Natural killer cell treated with Interleukin-12 subunit alpha and Interleukin-12 subunit beta and Interleukin-15 and Interleukin-18, amount 100 ng/mL, for 72 hours (primary cell): ENCODE measurements around the gene OLFML3. TPM values are rescaled to one million over a fixed set of nuclear protein-coding genes. Genes with fewer than 3 reads are reported as not detected.
"Not testable (repeated sequence)": the region's sequence is repeated elsewhere in the genome, so short reads cannot be mapped to it uniquely, and the experiment has no call there.

ENCODE experiments used
- ATAC-seq, 2 donors: fragments of 150-1000 bp; cut with Tn5 transposase in 1 of 2; sonication (Bioruptor Pico), chemical (Tn5 transposase) in 1 of 2; 2 replicates each; pipeline ENCODE4 v1.10.0; 2021
- DNase-seq: peaks from one replicate; pipeline ENCODE4 v3.0.0; 2022; ENCODE audit warnings: low spot score
- H3K27ac Mint-ChIP-seq, 2 donors: 1 replicate in 1 of 2; 2 replicates in 1 of 2; pipeline ENCODE4 v1.8.0; 2022; ENCODE audit warnings: mixed read lengths in 2 of 2, mild to moderate bottlenecking in 1 of 2, moderate library complexity in 1 of 2
- H3K27me3 Mint-ChIP-seq, 2 donors: 1 replicate in 1 of 2; 2 replicates in 1 of 2; pipeline ENCODE4 v1.8.0; 2022; ENCODE audit warnings: mixed read lengths in 2 of 2
- H3K36me3 Mint-ChIP-seq: one replicate; pipeline ENCODE4 v1.8.0; 2022; ENCODE audit warnings: mixed read lengths
- H3K4me1 Mint-ChIP-seq, 2 donors: 1 replicate in 1 of 2; 2 replicates in 1 of 2; pipeline ENCODE4 v1.8.0; 2022; ENCODE audit warnings: low read depth in 2 of 2, mixed read lengths in 2 of 2, mild to moderate bottlenecking in 1 of 2
- H3K4me3 Mint-ChIP-seq: one replicate; pipeline ENCODE4 v1.8.0; 2022; ENCODE audit warnings: mixed read lengths
- H3K9me3 Mint-ChIP-seq: 2 replicates; pipeline ENCODE4 v1.8.0; 2022; ENCODE audit warnings: mixed read lengths
- total RNA-seq, 2 donors: library from RNA; stranded (reverse); gene quantifications; one replicate each; pipeline ENCODE4 v1.2.3, GENCODE V29; 2022

Gene OLFML3
- total RNA-seq, 2 donors from 2014 or later: 0.59 to 1.2 TPM

DNA sequence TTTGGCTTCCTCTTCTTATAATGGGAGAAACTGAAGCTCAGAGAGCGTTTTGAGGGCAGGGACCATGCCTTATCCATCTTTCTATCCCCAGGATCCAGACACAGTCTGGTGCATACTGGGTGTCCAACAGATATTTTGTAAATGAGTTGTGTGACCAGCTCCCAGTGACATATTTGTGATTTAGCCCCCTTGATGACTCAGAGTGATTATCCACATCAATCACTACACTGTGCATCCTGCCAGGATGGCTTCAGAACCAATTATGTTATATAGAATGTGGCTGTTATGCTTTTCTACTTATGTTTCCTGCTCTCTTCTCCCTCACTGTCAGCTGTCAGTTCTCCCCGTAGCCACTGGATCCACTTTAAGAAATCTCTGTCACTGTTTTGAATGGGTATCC is 11.3 kb downstream of the OLFML3 start:
- H3K27ac Mint-ChIP-seq: no peak overlapping the region
- H3K4me3 Mint-ChIP-seq: no peak overlapping the region
- peaks cover 0 to 3% of the 10 kb centered on the region in 2 donors for H3K4me1 Mint-ChIP-seq
- DNase-seq (no peak), ATAC-seq (no peak)
- H3K9me3 Mint-ChIP-seq: peaks cover 10% of the 10 kb centered on the region
- peaks cover 16% of the 10 kb centered on the region for H3K36me3 Mint-ChIP-seq
- no peaks in the 10 kb centered on the region for H3K27me3 Mint-ChIP-seq

DNA sequence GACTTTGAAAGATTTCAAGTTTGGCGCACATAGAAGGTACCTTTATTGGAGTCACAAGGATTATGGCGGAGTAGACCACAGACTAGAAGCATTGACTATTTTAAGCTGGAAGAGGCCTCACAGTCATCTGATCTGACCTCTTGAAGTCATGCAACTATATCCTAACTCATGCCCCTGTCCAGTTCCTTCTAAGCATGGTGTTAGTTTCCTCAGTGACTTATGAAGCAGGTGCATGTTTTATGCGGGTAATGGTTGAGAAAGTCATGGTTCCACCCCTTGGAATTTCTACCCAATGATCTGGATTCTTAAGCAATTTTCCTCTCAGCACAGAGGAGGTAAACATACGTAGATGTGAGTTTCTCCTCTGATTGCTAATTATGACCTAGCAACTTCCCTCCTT is 11.7 kb downstream of the OLFML3 start:
- Mint-ChIP-seq H3K4me1 (peaks cover 0 to 3% of the 10 kb centered on the region in 2 donors), H3K4me3 (no peak overlapping the region), H3K27ac (no peak overlapping the region), H3K27me3 (no peaks in the 10 kb centered on the region), H3K9me3 (peaks cover 12% of the 10 kb centered on the region), H3K36me3 (peaks cover 18% of the 10 kb centered on the region)
- ATAC-seq: no peak
- DNase-seq: no peak

DNA sequence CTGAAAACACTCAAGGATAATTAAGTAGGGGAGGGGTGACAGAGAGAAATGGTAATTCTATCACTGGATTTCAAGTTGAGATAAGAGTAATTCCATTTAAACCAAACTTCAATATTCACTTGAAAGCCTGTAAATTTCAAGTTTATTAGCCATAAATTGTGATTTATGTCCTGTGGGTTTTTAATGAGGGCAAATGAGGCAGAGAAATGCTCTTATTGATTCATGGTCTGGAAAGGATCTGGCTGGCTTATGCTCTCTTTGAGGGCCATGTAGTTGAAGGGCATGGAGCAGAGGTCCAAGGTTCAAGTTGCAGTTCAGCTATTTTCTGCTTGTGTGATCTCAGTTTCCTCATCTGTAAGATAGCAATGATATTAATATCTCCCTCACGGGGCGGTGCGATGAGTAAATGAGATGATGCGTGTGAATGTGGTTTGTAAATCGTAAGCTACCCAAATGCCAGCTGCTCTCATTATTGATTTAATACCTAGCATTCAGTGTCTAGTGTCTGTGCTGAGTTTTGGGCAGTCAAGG is 12.3 kb downstream of the OLFML3 start:
- DNase-seq (no peak), ATAC-seq (no peak)
- H3K9me3 Mint-ChIP-seq: peaks cover 12% of the 10 kb centered on the region
- no peak overlapping the region for H3K4me3 Mint-ChIP-seq
- H3K4me1 Mint-ChIP-seq: peaks cover 0 to 3% of the 10 kb centered on the region in 2 donors
- H3K27me3 Mint-ChIP-seq: no peaks in the 10 kb centered on the region
- H3K27ac Mint-ChIP-seq: no peak overlapping the region
- peaks cover 18% of the 10 kb centered on the region for H3K36me3 Mint-ChIP-seq

DNA sequence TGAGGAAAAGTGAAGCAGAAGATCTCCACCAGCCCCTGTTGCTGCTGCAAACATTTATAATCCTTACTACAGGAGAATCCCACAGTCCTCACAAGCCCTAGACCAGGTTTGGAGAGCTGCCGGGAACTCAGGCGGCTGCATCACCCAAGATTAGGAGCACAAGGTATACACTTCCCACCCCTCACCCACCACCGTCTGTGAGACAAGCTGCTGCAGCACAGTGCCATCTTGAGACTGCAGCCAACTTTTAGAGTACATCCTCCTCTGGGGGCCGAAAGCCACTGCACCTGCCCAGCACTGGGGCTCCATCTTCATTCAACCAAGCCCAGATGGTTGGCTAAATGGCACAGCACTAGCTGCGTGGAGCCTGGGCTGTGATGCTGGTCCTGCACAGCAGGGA is 13.8 kb downstream of the OLFML3 start:
- DNase-seq (no peak), ATAC-seq (no peak)
- Mint-ChIP-seq H3K4me3 (no peak overlapping the region), H3K27ac (no peak overlapping the region), H3K4me1 (no peaks in the 10 kb centered on the region), H3K36me3 (peaks cover 18% of the 10 kb centered on the region), H3K27me3 (peaks cover 2 to 3% of the 10 kb centered on the region in 2 donors), H3K9me3 (peaks cover 12% of the 10 kb centered on the region)

DNA sequence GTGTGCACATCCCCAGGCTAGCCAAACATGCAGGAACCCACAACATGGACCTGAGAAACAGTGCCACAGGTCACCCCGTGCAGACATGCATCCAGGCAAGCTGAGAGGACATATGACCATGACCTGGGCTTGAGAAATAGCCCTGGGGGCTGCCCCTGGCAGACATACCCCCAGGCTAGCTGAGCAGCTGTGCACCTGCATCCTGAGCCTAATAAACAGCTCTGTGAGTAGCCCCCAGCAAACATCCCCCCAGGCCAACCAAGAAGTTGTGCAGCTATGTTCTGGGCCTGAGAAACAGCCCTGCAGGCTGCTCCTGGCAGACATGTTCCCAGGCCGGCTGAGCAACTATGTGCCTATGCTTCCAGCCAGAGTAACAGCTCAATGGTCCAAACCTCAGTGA is 14.5 kb downstream of the OLFML3 start:
- ATAC-seq (no peak), DNase-seq (no peak)
- no peak overlapping the region for H3K27ac Mint-ChIP-seq
- H3K9me3 Mint-ChIP-seq: peaks cover 12% of the 10 kb centered on the region
- no peak overlapping the region for H3K4me3 Mint-ChIP-seq
- peaks cover 6 to 7% of the 10 kb centered on the region in 2 donors for H3K27me3 Mint-ChIP-seq
- no peaks in the 10 kb centered on the region for H3K4me1 Mint-ChIP-seq
- H3K36me3 Mint-ChIP-seq: peaks cover 18% of the 10 kb centered on the region

DNA sequence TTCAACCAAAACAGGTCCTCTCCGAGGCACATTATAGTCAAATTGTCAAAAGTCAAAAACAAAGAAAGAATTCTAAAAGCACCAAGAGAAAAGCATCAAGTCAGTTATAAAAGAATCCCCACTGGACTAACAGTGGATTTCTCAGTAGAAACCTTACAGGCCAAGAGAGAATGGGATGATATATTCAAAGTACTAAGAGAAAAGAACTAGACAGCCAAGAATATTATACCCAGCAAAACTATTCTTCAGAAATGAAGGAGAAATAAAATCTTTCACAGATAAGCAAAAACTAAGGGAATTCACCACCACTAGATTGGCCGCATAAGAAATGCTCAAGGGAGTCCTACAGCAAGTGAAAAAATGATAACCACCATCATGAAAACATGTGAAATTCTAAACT is 16.1 kb downstream of the OLFML3 start:
- Mint-ChIP-seq H3K27ac (no peak overlapping the region), H3K4me1 (no peaks in the 10 kb centered on the region), H3K4me3 (no peak overlapping the region), H3K27me3 (peaks cover 6 to 10% of the 10 kb centered on the region in 2 donors), H3K36me3 (peaks cover 18% of the 10 kb centered on the region), H3K9me3 (peaks cover 12% of the 10 kb centered on the region)
- no peak for DNase-seq
- no peak for ATAC-seq

DNA sequence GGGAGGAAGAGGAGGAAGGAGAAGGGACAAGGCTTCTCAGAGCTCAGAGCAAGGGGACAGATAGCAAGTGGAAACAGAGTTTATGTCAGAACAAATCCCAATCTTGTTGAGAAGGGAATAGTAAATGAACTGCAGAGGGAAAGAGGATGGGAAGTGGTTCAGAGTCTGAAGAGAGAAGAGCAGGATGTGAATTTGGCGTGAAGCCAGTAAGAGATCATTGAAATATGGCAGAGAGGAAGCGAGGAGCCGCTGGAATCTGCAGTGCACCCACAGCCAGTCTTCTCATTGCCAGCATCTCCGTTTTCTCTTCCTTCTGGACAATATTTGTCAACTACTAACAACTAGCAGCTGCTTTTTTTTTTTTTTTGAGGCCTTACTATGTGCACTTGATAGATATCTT is 19.1 kb downstream of the OLFML3 start:
- H3K4me1 Mint-ChIP-seq: no peaks in the 10 kb centered on the region
- DNase-seq: no peak
- H3K9me3 Mint-ChIP-seq: peaks cover 12% of the 10 kb centered on the region
- ATAC-seq: no peak
- peaks cover 6 to 10% of the 10 kb centered on the region in 2 donors for H3K27me3 Mint-ChIP-seq
- no peak overlapping the region for H3K27ac Mint-ChIP-seq
- peaks cover 18% of the 10 kb centered on the region for H3K36me3 Mint-ChIP-seq
- no peak overlapping the region for H3K4me3 Mint-ChIP-seq

DNA sequence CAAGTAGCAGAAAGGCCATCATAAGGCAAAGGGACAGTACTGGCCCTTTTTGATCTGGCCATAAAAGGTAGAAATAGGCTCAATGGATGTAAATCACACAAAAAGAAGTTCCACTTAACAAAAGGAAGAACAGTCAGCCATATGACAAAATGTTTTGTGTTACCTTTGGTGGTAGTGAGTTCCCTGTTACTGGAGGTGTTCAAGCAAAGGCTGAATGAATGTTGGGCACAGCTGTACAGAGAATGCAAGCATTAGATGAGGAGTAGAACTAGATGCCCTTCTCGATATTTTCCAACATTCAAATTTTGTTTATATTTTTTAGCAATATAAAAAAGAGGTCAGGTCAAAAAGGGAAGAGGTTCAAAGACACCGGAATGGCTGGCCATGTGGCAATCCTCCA is 20.0 kb downstream of the OLFML3 start:
- Mint-ChIP-seq H3K36me3 (peaks cover 15% of the 10 kb centered on the region), H3K4me3 (no peak overlapping the region), H3K27me3 (peaks cover 6 to 10% of the 10 kb centered on the region in 2 donors), H3K4me1 (no peaks in the 10 kb centered on the region), H3K9me3 (peaks cover 9% of the 10 kb centered on the region), H3K27ac (no peak overlapping the region)
- DNase-seq (no peak), ATAC-seq (no peak)

DNA sequence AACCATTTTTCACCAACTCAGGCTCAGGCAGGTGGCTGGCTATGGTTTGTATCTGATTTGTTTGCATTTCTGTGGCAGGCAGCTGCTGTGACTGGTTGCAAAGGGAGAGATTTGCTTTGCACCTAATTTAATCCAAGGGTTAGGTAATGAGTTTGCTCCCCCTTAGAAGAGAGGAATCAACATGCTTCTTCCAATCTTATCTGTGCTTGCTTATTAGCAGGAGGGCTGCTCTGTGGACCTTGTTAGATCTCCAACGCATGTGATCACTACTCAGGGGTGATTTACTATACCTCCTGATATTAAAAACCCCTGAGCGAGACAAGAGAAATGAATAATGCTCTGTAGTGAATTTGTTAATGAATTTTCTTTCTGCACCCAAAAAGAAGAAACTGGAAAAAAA is 20.5 kb downstream of the OLFML3 start:
- peaks cover 10% of the 10 kb centered on the region for H3K36me3 Mint-ChIP-seq

DNA sequence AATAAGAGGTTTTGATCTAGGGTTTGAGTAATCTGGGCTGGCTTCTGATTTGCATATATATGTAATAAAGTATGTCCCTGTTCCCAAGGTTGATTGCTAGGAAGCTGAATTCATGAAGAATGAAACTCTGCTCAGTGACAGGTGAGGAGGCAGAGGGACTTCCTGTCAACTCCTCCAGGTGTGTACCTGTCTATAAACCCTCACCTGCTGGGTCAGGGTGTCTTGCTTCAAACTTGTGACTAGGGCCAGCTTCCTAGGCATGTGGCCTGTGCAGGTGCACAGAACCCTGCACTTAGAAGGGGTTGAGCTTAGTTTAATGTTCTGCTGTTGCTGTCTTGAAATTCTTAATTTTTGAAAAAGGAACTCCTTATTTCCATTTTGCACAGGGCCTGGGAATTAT is 21.1 kb downstream of the OLFML3 start:
- peaks cover 6 to 10% of the 10 kb centered on the region in 2 donors for H3K27me3 Mint-ChIP-seq
- H3K36me3 Mint-ChIP-seq: peaks cover 3% of the 10 kb centered on the region
- H3K4me3 Mint-ChIP-seq: no peak overlapping the region
- no peaks in the 10 kb centered on the region for H3K4me1 Mint-ChIP-seq
- no peak overlapping the region for H3K27ac Mint-ChIP-seq
- DNase-seq (no peak), ATAC-seq (no peak)
- peaks cover 3% of the 10 kb centered on the region for H3K9me3 Mint-ChIP-seq

More for the DNA sequence above, 20.5 kb downstream of the OLFML3 start:
- no peaks in the 10 kb centered on the region for H3K4me1 Mint-ChIP-seq
- H3K9me3 Mint-ChIP-seq: peaks cover 7% of the 10 kb centered on the region
- H3K27ac Mint-ChIP-seq: no peak overlapping the region
- H3K4me3 Mint-ChIP-seq: no peak overlapping the region
- H3K27me3 Mint-ChIP-seq: peaks cover 6 to 10% of the 10 kb centered on the region in 2 donors
- DNase-seq: no peak
- ATAC-seq: no peak

DNA sequence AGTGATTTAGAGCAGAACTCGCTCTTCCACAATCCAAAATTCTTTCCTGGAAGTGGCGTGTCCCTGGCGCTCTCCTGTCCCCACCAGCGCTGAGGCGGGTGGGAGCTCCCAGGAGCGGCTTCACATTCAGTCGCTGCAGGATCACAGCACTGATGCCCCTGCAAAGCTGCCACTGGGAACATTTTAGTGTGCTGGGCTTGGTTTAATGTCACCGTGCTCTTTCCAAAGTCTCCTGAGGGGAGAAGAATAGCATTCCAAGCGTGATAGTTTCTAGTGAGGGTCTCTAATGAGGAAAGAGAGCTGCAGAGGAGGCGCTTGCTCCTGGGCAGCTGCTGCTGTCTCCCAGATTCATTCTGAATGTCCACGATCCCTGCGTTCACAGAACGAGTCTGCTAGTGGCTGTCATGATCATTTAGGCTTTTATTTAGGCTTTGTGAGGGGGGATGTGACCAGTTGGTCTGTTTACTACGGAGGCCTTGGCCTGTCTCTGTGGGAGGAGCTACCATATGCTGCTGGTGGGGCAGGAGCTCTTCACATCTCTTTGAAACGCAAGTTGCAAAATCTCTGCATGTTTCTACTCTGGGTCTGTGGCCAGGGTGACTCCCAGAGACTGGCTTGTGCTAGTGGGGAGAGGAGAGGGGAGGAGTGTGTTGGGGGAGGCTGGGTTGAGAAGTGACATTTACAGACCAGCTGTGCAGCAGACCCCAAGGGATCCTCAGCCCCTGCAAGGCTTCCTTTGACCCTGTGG is 23.4 kb downstream of the OLFML3 start:
- no peak for DNase-seq
- H3K36me3 Mint-ChIP-seq: no peaks in the 10 kb centered on the region

DNA sequence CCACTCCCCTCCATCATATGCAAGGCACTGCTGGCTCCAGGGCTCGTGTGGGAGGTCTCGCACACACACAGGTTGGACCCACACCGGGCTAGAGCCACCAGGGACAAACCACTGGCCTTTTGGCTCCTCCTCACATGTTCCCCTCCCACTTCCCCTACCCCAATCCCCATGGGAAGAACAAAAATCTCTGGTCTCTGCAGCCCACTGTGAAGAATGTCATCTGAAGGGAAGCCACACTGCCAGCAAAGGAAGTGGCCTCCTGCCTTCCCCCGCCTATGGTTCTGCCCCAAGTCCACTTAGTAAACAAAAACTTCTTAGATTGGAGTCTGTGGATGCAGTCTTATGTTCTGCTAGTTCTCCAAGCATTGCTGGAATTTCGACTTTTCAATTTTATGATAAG is 24.2 kb downstream of the OLFML3 start:
- H3K27me3 Mint-ChIP-seq: peaks cover 0 to 5% of the 10 kb centered on the region in 2 donors
- no peaks in the 10 kb centered on the region for H3K9me3 Mint-ChIP-seq
- H3K4me1 Mint-ChIP-seq: no peaks in the 10 kb centered on the region
- no peak overlapping the region for H3K4me3 Mint-ChIP-seq
- H3K27ac Mint-ChIP-seq: no peak overlapping the region
- no peaks in the 10 kb centered on the region for H3K36me3 Mint-ChIP-seq
- DNase-seq: no peak
- no peak for ATAC-seq

More for the DNA sequence above, 23.4 kb downstream of the OLFML3 start:
- Mint-ChIP-seq H3K27me3 (peaks cover 6 to 10% of the 10 kb centered on the region in 2 donors), H3K27ac (no peak overlapping the region), H3K4me3 (no peak overlapping the region), H3K4me1 (no peaks in the 10 kb centered on the region), H3K9me3 (no peaks in the 10 kb centered on the region)
- no peak for ATAC-seq

DNA sequence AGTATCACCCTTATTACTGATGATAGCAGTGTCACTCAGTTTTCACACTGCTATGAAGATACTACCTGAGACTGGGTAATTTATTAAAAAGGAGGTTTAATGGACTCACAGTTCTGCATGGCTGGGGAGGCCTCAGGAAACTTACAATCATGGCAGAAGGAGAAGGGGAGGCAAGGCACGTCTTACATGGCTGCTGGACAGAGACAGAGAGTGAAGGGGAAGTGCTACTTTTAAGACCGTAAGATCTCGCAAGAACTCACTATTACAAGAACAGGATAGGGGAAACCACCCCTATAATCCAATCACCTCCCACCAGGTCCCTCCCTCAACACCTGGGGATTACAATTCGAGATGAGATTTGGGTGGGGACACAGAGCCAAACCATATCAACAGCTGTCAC is 27.6 kb downstream of the OLFML3 start:
- not testable (repeated sequence) for H3K4me3 Mint-ChIP-seq, H3K4me1 Mint-ChIP-seq, ATAC-seq, H3K27me3 Mint-ChIP-seq, DNase-seq, H3K27ac Mint-ChIP-seq, H3K9me3 Mint-ChIP-seq, H3K36me3 Mint-ChIP-seq

DNA sequence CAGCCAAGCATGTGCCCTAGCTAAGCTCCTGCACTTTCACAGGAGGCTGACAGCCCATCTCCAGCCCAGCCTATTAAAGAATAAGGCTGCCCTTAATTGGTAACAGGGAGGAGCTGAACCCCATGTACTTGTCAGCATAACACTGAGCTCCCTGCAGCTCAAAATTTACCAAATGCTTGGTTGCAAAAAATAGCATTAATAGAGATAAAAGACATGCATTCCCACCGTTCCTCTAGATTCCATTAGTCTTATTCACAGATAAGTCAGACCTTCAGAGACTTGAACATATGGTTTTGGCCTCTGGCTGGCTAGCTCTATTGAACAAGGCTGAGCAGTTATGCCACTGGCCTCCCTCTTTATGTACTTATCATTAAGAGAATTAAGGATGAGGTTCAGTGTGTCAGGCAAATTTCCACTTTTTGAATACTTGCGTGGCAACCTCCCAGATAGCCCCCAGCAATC is 29.2 kb downstream of the OLFML3 start:
- peaks cover 0 to 5% of the 10 kb centered on the region in 2 donors for H3K27me3 Mint-ChIP-seq
- peaks cover 11 to 13% of the 10 kb centered on the region in 2 donors for H3K4me1 Mint-ChIP-seq
- no peak for DNase-seq
- H3K36me3 Mint-ChIP-seq: no peaks in the 10 kb centered on the region
- H3K27ac Mint-ChIP-seq: no peak overlapping the region
- no peak overlapping the region for H3K4me3 Mint-ChIP-seq
- H3K9me3 Mint-ChIP-seq: no peaks in the 10 kb centered on the region
- ATAC-seq: no peak
